K562 (cell line): ENCODE measurements around the gene ITGB5. TPM values are rescaled to one million over a fixed set of nuclear protein-coding genes. Genes with fewer than 3 reads are reported as not detected.

Experiments
- ATAC-seq: fragments of 200-7000 bp; cut with Tn5 transposase; 3 replicates; pipeline ENCODE4 v1.9.1; 2020; ENCODE audit warnings: moderate library complexity
- BruUV-seq: library from RNA; stranded (reverse); fragments of 400-500 nt; replicated peaks from 2 replicates; lab custom pipeline; 2021; lab: Mats Ljungman, UMichigan
- CTCF ChIA-PET: fragments of 300-600 bp; formaldehyde crosslinking; extraction: SDS; loops from one replicate; lab custom pipeline; 2021; ENCODE audit warnings: low intra/inter-chr PET ratio; lab: Yijun Ruan, JAX
- POLR2A ChIA-PET: fragments of 300-600, 350-650 bp; sonication (Branson Sonifier 250); formaldehyde crosslinking; extraction: SDS; loops from one replicate; lab custom pipeline; 2021; ENCODE audit warnings: antibody characterized with exemption, inconsistent platforms; lab: Yijun Ruan, JAX
- DNase-seq, 4 experiments: peaks; one replicate each; pipeline versions ENCODE4 v3.0.0 to v3.0.0-alpha.2; 2011 to 2018; ENCODE audit warnings: low spot score in 3 of 4, mixed read lengths in 3 of 4; ENCODE audit errors: extremely low read depth in 1 of 4
- FAIRE-seq: peaks from 2 replicates; lab custom pipeline; 2011; peaks lifted over from hg19 to GRCh38; lab: Jason Lieb, UNC
- H2AFZ ChIP-seq: 2 replicates; pipeline ENCODE4 v1.6.0; 2011; ENCODE audit warnings: low read depth, low read length, control low read depth, inconsistent platforms
- H3K27ac ChIP-seq: fragments of 200-600 bp; 3 replicates; pipeline ENCODE4 v1.8.0; 2011; ENCODE audit warnings: low read depth, mild to moderate bottlenecking, control low read depth, inconsistent platforms, low read length, moderate library complexity, mixed read lengths; ENCODE audit errors: extremely low read depth
- H3K27me3 ChIP-seq, 2 experiments: fragments of 300-600 bp in 1 of 2; 2 replicates in 1 of 2; 3 replicates in 1 of 2; pipeline versions ENCODE4 v1.6.0 to v1.8.0; 2011; ENCODE audit warnings: inconsistent platforms in 2 of 2, low read length in 2 of 2, mild to moderate bottlenecking in 1 of 2, mixed read lengths in 1 of 2, moderate library complexity in 1 of 2; ENCODE audit not compliant: control insufficient read depth in 2 of 2, insufficient read depth in 2 of 2
- H3K36me3 ChIP-seq: fragments of 300-600 bp; 3 replicates; pipeline ENCODE4 v1.8.0; 2011; ENCODE audit warnings: mild to moderate bottlenecking, low read length, inconsistent platforms; ENCODE audit not compliant: control insufficient read depth, insufficient read depth
- H3K4me1 ChIP-seq, 2 experiments: fragments of 200-600 bp in 1 of 2; replicated peaks in 1 of 2; 2 replicates in 1 of 2; 3 replicates in 1 of 2; pipeline versions ENCODE4 v1.5.1 to v1.8.0; 2011; ENCODE audit warnings: inconsistent platforms in 2 of 2, low read length in 2 of 2, mild to moderate bottlenecking in 1 of 2, mixed read lengths in 1 of 2, moderate library complexity in 1 of 2; ENCODE audit not compliant: control insufficient read depth in 2 of 2, insufficient read depth in 2 of 2
- H3K4me2 ChIP-seq: 2 replicates; pipeline ENCODE4 v1.6.1; 2011; ENCODE audit warnings: low read length, control low read depth, inconsistent platforms, mixed read lengths; ENCODE audit not compliant: insufficient read depth
- H3K4me3 ChIP-seq: fragments of 200-600 bp; sonication (generic), shearing (Covaris generic); 2 replicates; pipeline ENCODE4 v1.5.1; 2016; ENCODE audit warnings: control low read depth, inconsistent platforms
- H3K79me2 ChIP-seq: fragments of 200-600 bp; 3 replicates; pipeline ENCODE4 v1.8.0; 2011; ENCODE audit warnings: low read length, inconsistent platforms; ENCODE audit not compliant: control insufficient read depth, insufficient read depth
- H3K9ac ChIP-seq, 2 experiments: 2 replicates each; pipeline versions ENCODE4 v1.6.0 to v1.6.1; 2011; ENCODE audit warnings: low read depth in 2 of 2, low read length in 2 of 2, control low read depth in 1 of 2, inconsistent platforms in 1 of 2, mild to moderate bottlenecking in 1 of 2, mixed read lengths in 1 of 2; ENCODE audit not compliant: insufficient read depth in 1 of 2
- H3K9me1 ChIP-seq: one replicate; pipeline ENCODE4 v1.6.0; 2011; ENCODE audit warnings: inconsistent platforms, mild to moderate bottlenecking, low read length, moderate library complexity; ENCODE audit not compliant: control insufficient read depth, insufficient read depth
- H3K9me3 ChIP-seq: replicated peaks from 2 replicates; pipeline ENCODE4 v1.5.1; 2011; ENCODE audit warnings: low read depth, low read length, inconsistent platforms; ENCODE audit not compliant: control insufficient read depth, insufficient read depth
- H4K20me1 ChIP-seq: replicated peaks from 2 replicates; pipeline ENCODE4 v1.6.1; 2011; ENCODE audit warnings: low read length, inconsistent platforms, mixed read lengths; ENCODE audit not compliant: control insufficient read depth, insufficient read depth
- CBFA2T3 ChIP-seq: fragments of 450-650 bp; IDR thresholded peaks from 2 replicates; pipeline ENCODE4 v1.6.1; 2017
- GMEB1 ChIP-seq: fragments of 250-450 bp; sonication (Bioruptor Pico); IDR thresholded peaks from 2 replicates; pipeline ENCODE4 v1.4.0; 2020; ENCODE audit warnings: mild to moderate bottlenecking
- HDAC2 ChIP-seq: fragments of 450-650 bp; IDR thresholded peaks from 2 replicates; pipeline ENCODE4 v1.6.1; 2016; ENCODE audit warnings: mild to moderate bottlenecking
- HSF4 ChIP-seq: fragments of 250-450 bp; sonication (Bioruptor Pico); IDR thresholded peaks from 2 replicates; pipeline ENCODE4 v2.1.2; 2022; ENCODE audit warnings: mild to moderate bottlenecking, moderate library complexity, borderline replicate concordance
- NCOA4 ChIP-seq: fragments of 450-650 bp; IDR thresholded peaks from 2 replicates; pipeline ENCODE4 v1.6.1; 2018; ENCODE audit warnings: mild to moderate bottlenecking; ENCODE audit not compliant: partially characterized antibody
- POLR3A ChIP-seq: IDR thresholded peaks from 2 replicates; pipeline ENCODE4 v1.6.1; 2011; ENCODE audit warnings: borderline replicate concordance, mild to moderate bottlenecking, moderate library complexity; ENCODE audit not compliant: insufficient read length, insufficient read depth; ENCODE audit errors: extremely low read depth
- RBM22 ChIP-seq: fragments of 200-400 bp; formaldehyde crosslinking; IDR thresholded peaks from 2 replicates; pipeline ENCODE4 v1.6.1; 2018; ENCODE audit warnings: low read length, low read depth; ENCODE audit not compliant: poor library complexity, severe bottlenecking
- RCOR1 ChIP-seq, 2 experiments: IDR thresholded peaks; 2 replicates each; pipeline ENCODE4 v1.6.1; 2012; ENCODE audit warnings: low read depth in 2 of 2, low read length in 2 of 2, borderline replicate concordance in 1 of 2, improper control_type of control experiment in 1 of 2
- ZBTB49 ChIP-seq: sonication (generic); formaldehyde crosslinking; IDR thresholded peaks from 2 replicates; pipeline ENCODE4 v1.8.0; 2022; ENCODE audit warnings: missing genetic modification reagents, mild to moderate bottlenecking, borderline replicate concordance
- ZFP30 ChIP-seq: fragments of 250-450 bp; sonication (Bioruptor Pico); IDR thresholded peaks from 2 replicates; pipeline ENCODE4 v1.8.0; 2022; ENCODE audit warnings: moderate library complexity, mild to moderate bottlenecking, inconsistent platforms, borderline replicate concordance
- ZNF217 ChIP-seq: sonication (generic); formaldehyde crosslinking; IDR thresholded peaks from 2 replicates; pipeline ENCODE4 v1.8.0; 2022; ENCODE audit warnings: mild to moderate bottlenecking, missing genetic modification reagents
- ZNF518B ChIP-seq: fragments of 250-450 bp; sonication (Bioruptor Pico); IDR thresholded peaks from 2 replicates; pipeline ENCODE4 v1.5.0; 2021; ENCODE audit warnings: mild to moderate bottlenecking, moderate library complexity
- WGBS: fragments of 100-300 bp; shearing (Covaris generic); methylation state at CpG from one replicate; pipeline ENCODE4 v1.1.6; 2016; ENCODE audit warnings: low coverage, mixed read lengths; ENCODE audit not compliant: insufficient coverage; ENCODE audit errors: missing lambda C conversion rate; 5-methylcytosine and 5-hydroxymethylcytosine counted together
- in situ Hi-C: fragments of 300-500 bp; cut with MboI; formaldehyde crosslinking; loops from 4 replicates; pipeline ENCODE4 v1.15.0; 2018; ENCODE audit warnings: inconsistent platforms, mixed read lengths
- intact Hi-C: fragments of 100-400 bp; cut with micrococcal nuclease; formaldehyde crosslinking; loops from 2 replicates; pipeline ENCODE4 v1.14.2; 2022
- polyA plus RNA-seq, 8 experiments: library from polyadenylated mRNA; depleted of rRNA in 4 of 8; stranded (reverse) in 5 of 8; unstranded in 3 of 8; fragments of >200 nt; fragmentation: Nextera tagmentation in 2 of 8; fragmentation: Illumina TruSeq in 1 of 8; extraction: Ambion mirVana in 2 of 8; extraction: Trizol in 1 of 8; gene quantifications; 2 replicates each; pipeline versions ENCODE4 v1.2.1 to v1.2.3, GENCODE V29; 2011 to 2014; ENCODE audit warnings: inconsistent platforms in 1 of 8, missing spikeins in 1 of 8
- total RNA-seq, 7 experiments: library from RNA; depleted of rRNA in 6 of 7; stranded (reverse); fragments of >200 nt in 6 of 7; fragmentation: Illumina TruSeq in 2 of 7; extraction: Trizol in 2 of 7; gene quantifications; 2 replicates each; pipeline versions ENCODE4 v1.2.1 to v1.2.3, GENCODE V29; 2011 to 2021; ENCODE audit warnings: low replicate concordance in 1 of 7

ITGB5 gene
- total and polyA plus RNA-seq, 9 of the 15 experiments (the other 6 are each of a cell fraction or from before 2014, with no cell fraction given): 1.7 to 46.8 (median 9.9) TPM

- TF ChIP-seq ZBTB49 (CRISPR knock-in tag) (no peak), RBM22 (no peak), ZNF217 (no peak), RCOR1 (IDR thresholded peaks at IDR 0.05; ENCODE audit: borderline replicate concordance in 1 of 2, low read depth in 2 of 2, low read length in 2 of 2) (no peak), GMEB1 (CRISPR knock-in tag) (no peak), HDAC2 (no peak), NCOA4 (no peak), CBFA2T3 (no peak)
Observed at GRCh38 chr3:124895756-124896155, 8.6 kb upstream of the ITGB5 start (continued).

- CTCF ChIA-PET: no interaction called here
- no TSS peak for BruUV-seq
- no peak overlapping the region for H3K4me2 ChIP-seq
- H3K9ac ChIP-seq: no peak overlapping the region
- H3K36me3 ChIP-seq: no peaks in the 10 kb centered on the region
- no peaks in the 10 kb centered on the region for H3K79me2 ChIP-seq
- POLR2A ChIA-PET: no interaction called here
- H3K9me3 ChIP-seq: no peaks in the 10 kb centered on the region
- H3K9me1 ChIP-seq: no peaks in the 10 kb centered on the region
- no peaks in the 10 kb centered on the region for H3K4me1 ChIP-seq
- 25% methylated on average over 2 of the region's 2 CpGs for WGBS
- no peaks in the 10 kb centered on the region for H4K20me1 ChIP-seq
- intact Hi-C loops: no loop called here
- H3K27me3 ChIP-seq: no peaks in the 10 kb centered on the region; a peak in 1 of 5 replicates
- ATAC-seq: no peak
- no peak overlapping the region for H2AFZ ChIP-seq
- in situ Hi-C loops: no loop called here
- no peak overlapping the region for H3K4me3 ChIP-seq
- DNase-seq: no peak
- H3K27ac ChIP-seq: no peak overlapping the region
- no peak for FAIRE-seq
- TF ChIP-seq ZFP30 (no peak), HSF4 (CRISPR knock-in tag) (no peak), POLR3A (no peak), ZNF518B (CRISPR knock-in tag) (no peak)
Observed at GRCh38 chr3:124893526-124893925, 6.4 kb upstream of the ITGB5 start.
